MCF 10A (cell line): ENCODE results near the gene NRP1. TPM values are rescaled to one million over a fixed set of nuclear protein-coding genes. Genes with fewer than 3 reads are reported as not detected.

Experiments used
- BruUV-seq: library from RNA; stranded (reverse); fragments of 400-500 nt; replicated peaks from 2 replicates; lab custom pipeline; 2021; lab: Mats Ljungman, UMichigan
- CTCF ChIA-PET: fragments of 300-600 bp; sonication (Branson Sonifier 250); formaldehyde crosslinking; extraction: SDS; loops from one replicate; lab custom pipeline; 2021; ENCODE audit warnings: antibody characterized with exemption, inconsistent platforms; lab: Yijun Ruan, JAX
- POLR2A ChIA-PET: fragments of 300-600, 350-650 bp; sonication (Branson Sonifier 250); formaldehyde crosslinking; extraction: SDS; loops from one replicate; lab custom pipeline; 2020; ENCODE audit warnings: antibody characterized with exemption, inconsistent platforms; lab: Yijun Ruan, JAX
- DNase-seq: peaks from one replicate; pipeline ENCODE4 v3.0.0-alpha.2; 2018; ENCODE audit not compliant: unreplicated experiment
- H3K27ac Mint-ChIP-seq: one replicate; pipeline ENCODE4 v1.8.0; 2022; ENCODE audit warnings: mild to moderate bottlenecking, low read depth, mixed read lengths; ENCODE audit not compliant: unreplicated experiment
- H3K27me3 Mint-ChIP-seq: one replicate; pipeline ENCODE4 v1.8.0; 2022; ENCODE audit warnings: mixed read lengths; ENCODE audit not compliant: insufficient read depth, unreplicated experiment
- H3K36me3 Mint-ChIP-seq: one replicate; pipeline ENCODE4 v1.8.0; 2022; ENCODE audit warnings: mild to moderate bottlenecking, moderate library complexity, mixed read lengths; ENCODE audit not compliant: insufficient read depth, unreplicated experiment
- H3K4me1 Mint-ChIP-seq: one replicate; pipeline ENCODE4 v1.8.0; 2022; ENCODE audit warnings: mixed read lengths; ENCODE audit not compliant: insufficient read depth, unreplicated experiment
- H3K4me3 Mint-ChIP-seq: one replicate; pipeline ENCODE4 v1.8.0; 2022; ENCODE audit warnings: mild to moderate bottlenecking, moderate library complexity, mixed read lengths; ENCODE audit not compliant: unreplicated experiment
- H3K9me3 Mint-ChIP-seq: one replicate; pipeline ENCODE4 v1.8.0; 2022; ENCODE audit warnings: mixed read lengths; ENCODE audit not compliant: unreplicated experiment
- intact Hi-C: fragments of 100-400 bp; cut with micrococcal nuclease; formaldehyde crosslinking; loops from 2 replicates; pipeline ENCODE4 v1.14.1; 2022
- total RNA-seq: library from RNA; stranded (reverse); gene quantifications from 2 replicates; pipeline ENCODE4 v1.2.3, GENCODE V29; 2022
- TF ChIP-seq, protein P1 (sequence below): fragments of 200-600 bp; IDR thresholded peaks from one replicate; pipeline ENCODE4 v1.8.0; 2022; ENCODE audit warnings: antibody characterized with exemption, mild to moderate bottlenecking; ENCODE audit not compliant: unreplicated experiment

Gene NRP1
- total RNA-seq, 1 experiment from 2014 or later: 66.6 TPM

DNA sequence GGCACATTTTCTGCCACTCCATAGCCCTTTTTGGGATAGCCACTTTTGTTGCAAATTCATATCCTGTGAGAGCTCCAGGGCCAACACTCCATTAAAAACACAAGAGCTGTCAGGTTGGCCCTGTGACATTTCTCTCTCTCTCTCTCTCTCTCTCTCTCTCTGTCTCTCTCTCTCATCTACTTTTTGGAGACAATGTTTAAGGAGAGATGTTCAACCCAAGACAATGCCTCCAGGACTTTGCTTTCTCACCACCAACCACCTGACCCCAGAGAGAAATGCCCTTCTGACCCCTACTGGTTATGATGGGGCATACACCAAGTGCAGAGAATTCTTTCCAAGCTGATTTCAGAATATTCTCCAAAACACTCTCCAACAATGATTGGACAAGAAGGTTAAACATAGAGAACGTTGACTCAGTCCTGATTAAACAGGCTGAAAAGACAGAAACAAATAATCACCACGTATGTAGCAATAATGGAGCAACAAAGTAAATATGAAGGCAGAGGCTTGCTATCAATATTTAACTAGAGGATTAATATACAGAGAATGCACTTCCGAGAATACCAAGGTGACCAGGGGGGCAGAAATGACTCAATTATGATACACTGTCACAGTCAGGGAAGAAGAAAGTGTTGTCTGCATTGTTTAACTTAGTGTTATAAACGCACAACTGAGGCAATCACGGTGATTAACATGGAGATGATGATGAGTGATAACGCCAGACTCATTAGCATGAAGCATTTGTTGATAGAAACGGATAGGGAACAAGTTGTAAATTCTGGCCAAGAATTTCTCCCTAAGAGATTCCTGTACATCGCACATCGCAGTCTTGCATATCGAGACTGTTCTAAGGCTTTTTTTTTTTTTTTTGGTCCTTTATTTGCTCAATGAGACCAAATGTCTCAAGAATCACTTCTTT, 178.5 kb downstream of the NRP1 start:
- BruUV-seq: no TSS peak
- no peaks in the 10 kb centered on the region for H3K9me3 Mint-ChIP-seq
- H3K4me3 Mint-ChIP-seq: no peak overlapping the region
- intact Hi-C loops: loop anchor here (1.0 to 5.0 kb wide), 4 partner anchors 27 to 361 kb away; partner anchors contain the start of gene ITGB1
- H3K27ac Mint-ChIP-seq: no peak overlapping the region
- POLR2A ChIA-PET: interaction anchor here (0.6 to 1.4 kb wide), 5 partner anchors 22 to 147 kb away, joined by 3 to 4 read pairs (median 3); no protein-coding TSS in a partner anchor
- CTCF ChIA-PET: interaction anchor here (0.6 to 4.0 kb wide), 13 partner anchors 8 to 155 kb away, joined by 3 to 40 read pairs (median 4); no protein-coding TSS in a partner anchor
- peaks cover 20% of the 10 kb centered on the region for H3K4me1 Mint-ChIP-seq
- TF ChIP-seq, protein P1, sequence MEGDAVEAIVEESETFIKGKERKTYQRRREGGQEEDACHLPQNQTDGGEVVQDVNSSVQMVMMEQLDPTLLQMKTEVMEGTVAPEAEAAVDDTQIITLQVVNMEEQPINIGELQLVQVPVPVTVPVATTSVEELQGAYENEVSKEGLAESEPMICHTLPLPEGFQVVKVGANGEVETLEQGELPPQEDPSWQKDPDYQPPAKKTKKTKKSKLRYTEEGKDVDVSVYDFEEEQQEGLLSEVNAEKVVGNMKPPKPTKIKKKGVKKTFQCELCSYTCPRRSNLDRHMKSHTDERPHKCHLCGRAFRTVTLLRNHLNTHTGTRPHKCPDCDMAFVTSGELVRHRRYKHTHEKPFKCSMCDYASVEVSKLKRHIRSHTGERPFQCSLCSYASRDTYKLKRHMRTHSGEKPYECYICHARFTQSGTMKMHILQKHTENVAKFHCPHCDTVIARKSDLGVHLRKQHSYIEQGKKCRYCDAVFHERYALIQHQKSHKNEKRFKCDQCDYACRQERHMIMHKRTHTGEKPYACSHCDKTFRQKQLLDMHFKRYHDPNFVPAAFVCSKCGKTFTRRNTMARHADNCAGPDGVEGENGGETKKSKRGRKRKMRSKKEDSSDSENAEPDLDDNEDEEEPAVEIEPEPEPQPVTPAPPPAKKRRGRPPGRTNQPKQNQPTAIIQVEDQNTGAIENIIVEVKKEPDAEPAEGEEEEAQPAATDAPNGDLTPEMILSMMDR: peak; percentile 61
- peak; percentile 80 for DNase-seq
- H3K36me3 Mint-ChIP-seq: no peaks in the 10 kb centered on the region
- no peaks in the 10 kb centered on the region for H3K27me3 Mint-ChIP-seq

DNA sequence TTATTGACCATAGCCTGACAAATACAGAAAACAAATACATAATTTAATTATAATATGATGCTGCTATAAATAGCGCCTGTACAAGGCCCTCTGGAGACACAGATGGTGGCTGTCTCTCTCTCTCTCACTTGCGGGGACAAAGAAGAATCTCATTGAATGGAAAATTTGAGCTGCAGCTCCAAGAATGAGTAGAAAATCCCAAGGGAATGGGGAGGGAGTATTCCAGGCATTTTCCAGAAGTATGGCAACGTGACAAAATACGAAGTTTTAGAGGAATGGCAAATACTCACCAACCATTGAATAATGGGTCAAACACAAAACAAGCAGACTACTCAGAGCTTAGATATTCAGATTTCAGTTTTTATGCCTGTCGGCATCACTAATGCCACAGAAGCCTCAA, 179.9 kb downstream of the NRP1 start:
- intact Hi-C loops: no loop called here
- ChIA-PET POLR2A (no interaction called here), CTCF (interaction anchor here (0.7 to 4.0 kb wide), 6 partner anchors 9 to 144 kb away, joined by 4 to 40 read pairs (median 6); no protein-coding TSS in a partner anchor)
- no peaks in the 10 kb centered on the region for H3K27me3 Mint-ChIP-seq
- H3K4me3 Mint-ChIP-seq: no peak overlapping the region
- H3K27ac Mint-ChIP-seq: no peak overlapping the region
- no peak for DNase-seq
- BruUV-seq: no TSS peak
- TF ChIP-seq, protein P1: no peak
- no peaks in the 10 kb centered on the region for H3K36me3 Mint-ChIP-seq
- no peaks in the 10 kb centered on the region for H3K9me3 Mint-ChIP-seq
- H3K4me1 Mint-ChIP-seq: peaks cover 20% of the 10 kb centered on the region

DNA sequence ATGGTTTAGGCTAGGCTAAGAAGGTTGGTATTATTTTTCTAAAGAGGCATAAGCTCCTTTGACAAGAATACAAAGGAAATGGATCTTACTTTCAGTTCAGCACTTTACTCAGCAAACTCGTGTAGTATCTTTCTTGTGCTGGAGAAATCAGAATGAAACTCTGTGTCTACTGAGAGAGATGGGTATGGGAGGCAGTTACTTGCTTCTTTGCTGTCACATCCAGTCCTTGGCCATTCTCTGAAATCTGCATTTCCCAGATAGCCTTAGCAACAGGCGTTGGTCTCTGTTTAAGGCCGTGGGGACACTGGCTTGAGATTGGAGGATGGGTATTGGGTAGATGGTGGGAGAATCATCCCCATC, 180.5 kb downstream of the NRP1 start:
- POLR2A ChIA-PET: no interaction called here
- Mint-ChIP-seq H3K9me3 (no peaks in the 10 kb centered on the region), H3K27me3 (no peaks in the 10 kb centered on the region), H3K27ac (no peak overlapping the region), H3K36me3 (no peaks in the 10 kb centered on the region), H3K4me3 (no peak overlapping the region), H3K4me1 (peaks cover 20% of the 10 kb centered on the region)
- TF ChIP-seq, protein P1: no peak
- intact Hi-C loops: no loop called here
- CTCF ChIA-PET: interaction anchor here (1.2 to 4.0 kb wide), 3 partner anchors 8 to 144 kb away, joined by 6 to 40 read pairs (median 10); no protein-coding TSS in a partner anchor
- DNase-seq: no peak
- BruUV-seq: no TSS peak

DNA sequence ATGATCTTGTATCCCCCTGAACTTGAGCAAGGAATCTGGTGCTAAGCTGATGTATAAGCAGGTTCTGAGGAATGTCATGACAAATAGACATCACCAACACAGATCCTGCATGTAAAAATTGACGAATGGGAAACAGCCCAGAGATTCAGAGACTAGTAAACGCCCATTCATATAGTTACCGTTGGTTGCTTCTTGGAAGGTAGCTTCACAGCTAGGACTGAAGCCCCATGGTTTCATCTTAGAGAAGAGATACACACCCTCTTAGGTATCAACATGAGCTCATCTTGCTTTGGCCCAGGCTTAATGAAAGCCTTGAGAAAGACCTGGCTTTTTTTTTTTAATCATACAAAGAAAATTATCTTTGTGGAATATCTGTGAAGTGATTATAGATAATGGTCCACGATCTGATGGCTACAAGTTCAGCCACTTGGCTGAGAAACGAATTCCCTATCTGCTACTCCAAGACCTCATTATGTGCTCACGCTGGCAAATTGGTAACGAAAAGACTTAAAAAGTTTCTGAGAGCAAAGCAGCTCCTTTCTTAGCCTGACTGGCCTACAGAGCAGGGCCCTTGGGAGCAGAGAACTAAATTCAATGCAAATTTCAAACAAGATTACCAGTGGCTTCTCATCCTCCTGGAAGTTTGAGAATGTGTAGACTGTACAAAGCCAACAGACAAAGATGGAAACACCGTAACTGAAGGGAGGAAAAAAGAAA, 181.1 kb downstream of the NRP1 start:
- intact Hi-C loops: no loop called here
- DNase-seq: no peak
- Mint-ChIP-seq H3K4me1 (peaks cover 20% of the 10 kb centered on the region), H3K27me3 (no peaks in the 10 kb centered on the region), H3K27ac (no peak overlapping the region), H3K36me3 (no peaks in the 10 kb centered on the region), H3K4me3 (no peak overlapping the region), H3K9me3 (no peaks in the 10 kb centered on the region)
- POLR2A ChIA-PET: interaction anchor here (0.6 kb wide), 1 partner anchor 545 kb away, joined by 3 read pairs; no protein-coding TSS in a partner anchor
- CTCF ChIA-PET: interaction anchor here (0.7 to 4.0 kb wide), 4 partner anchors 7 to 143 kb away, joined by 4 to 40 read pairs (median 8); no protein-coding TSS in a partner anchor
- TF ChIP-seq, protein P1: no peak
- BruUV-seq: no TSS peak
